ENCODE measurements around the gene BLM. TPM values are rescaled to one million over a fixed set of nuclear protein-coding genes. Genes with fewer than 3 reads are reported as not detected.
A peak's percentile ranks its signal among the peaks of the same experiment; 100 is the strongest.

The BLM gene
- total RNA-seq, 1 experiment from 2014 or later: 41.3 TPM

- Histone ChIP-seq H4K8ac (replicated peaks; ENCODE audit: insufficient read length, low read depth, low read length) (no peak overlapping the region), H2BK15ac (ENCODE audit: low read depth, low read length) (no peak overlapping the region), H3K23me2 (ENCODE audit: insufficient read length, low read depth, low read length, poor library complexity, severe bottlenecking) (no peaks in the 10 kb centered on the region), H3K27me3 (ENCODE audit: insufficient read depth, low read length) (no peaks in the 10 kb centered on the region), H3K79me2 (ENCODE audit: insufficient read depth, low read length) (no peaks in the 10 kb centered on the region), H2AK5ac (ENCODE audit: insufficient read length, low read length) (no peak overlapping the region), H2BK5ac (ENCODE audit: insufficient read length, low read length) (no peak overlapping the region), H3K4me1 (ENCODE audit: insufficient read depth, low read length) (peaks cover 4% of the 10 kb centered on the region; the same call in 1 of the 2 replicates), H3K14ac (ENCODE audit: insufficient read depth, low read length) (no peak overlapping the region), H3K23ac (ENCODE audit: insufficient read length, low read depth, low read length) (no peak overlapping the region), H3K79me1 (ENCODE audit: insufficient read depth, low read depth, low read length, poor library complexity, severe bottlenecking) (no peaks in the 10 kb centered on the region), H4K5ac (ENCODE audit: insufficient read length, low read depth, low read length) (no peak overlapping the region), H4K91ac (ENCODE audit: insufficient read length, low read depth, low read length) (no peak overlapping the region), H2BK12ac (ENCODE audit: insufficient read length, low read depth, low read length) (no peak overlapping the region), H3K4ac (ENCODE audit: low read depth, low read length) (no peak overlapping the region), H3K9ac (ENCODE audit: extremely low read depth, insufficient read length, low read length) (no peak overlapping the region), H3K9me3 (ENCODE audit: control insufficient read depth, low read depth, low read length) (no peaks in the 10 kb centered on the region), H4K20me1 (ENCODE audit: control insufficient read depth, insufficient read depth, insufficient read length) (no peaks in the 10 kb centered on the region), H3K27ac (ENCODE audit: insufficient read length, low read depth, low read length) (no peak overlapping the region), H3K18ac (ENCODE audit: insufficient read length, low read depth, low read length) (no peak overlapping the region), H2BK20ac (ENCODE audit: low read depth, low read length, poor library complexity, severe bottlenecking) (no peak overlapping the region), H2AFZ (ENCODE audit: low read length) (no peak overlapping the region), H3K4me2 (ENCODE audit: insufficient read depth, insufficient read length, low read length) (no peak overlapping the region), H2BK120ac (ENCODE audit: low read depth, low read length, poor library complexity, severe bottlenecking) (no peak overlapping the region), H3K56ac (ENCODE audit: insufficient read length, low read depth, low read length) (no peak overlapping the region), H3T11ph (ENCODE audit: low read length) (no peak overlapping the region)
- no CpG with 5 or more reads among the region's 4 CpGs for WGBS (ENCODE audit: extremely low coverage, insufficient read length, low lambda C conversion rate)
- peak overlapping the region in 1 of 3 experiments; percentile 44; a peak in 1 of 7 replicates for H3K27ac Mint-ChIP-seq
- H3K36me3 Mint-ChIP-seq (ENCODE audit: insufficient read depth in 1 of 3, low read depth in 3 of 3): no peaks in the 10 kb centered on the region; a peak in 1 of 7 replicates
- DNase-seq: no peak
- H3K4me3 Mint-ChIP-seq: no peak overlapping the region
- peaks cover 22 to 28% of the 10 kb centered on the region in 2 experiments for H3K4me1 Mint-ChIP-seq
- H3K27me3 Mint-ChIP-seq (ENCODE audit: low read depth): no peaks in the 10 kb centered on the region
- no peak for TF ChIP-seq CTCF (conservative IDR thresholded peaks at IDR 0.05)
- no peaks in the 10 kb centered on the region; a peak in 1 of 5 replicates for H3K9me3 Mint-ChIP-seq
Observed at GRCh38 chr15:90863987-90864386, 146.8 kb downstream of the BLM start.

All from H9 (cell line).